ENCODE data around the gene TGFBR3. TPM values are rescaled to one million over a fixed set of nuclear protein-coding genes. Genes with fewer than 3 reads are reported as not detected.
A peak's percentile ranks its signal among the peaks of the same experiment; 100 is the strongest.

TGFBR3 gene
- total RNA-seq, 1 experiment from 2014 or later: 4.2 TPM

- no peaks in the 10 kb centered on the region for H3K36me3 Mint-ChIP-seq
- DNase-seq (ENCODE audit: low spot score) (no peak), ATAC-seq (no peak)
- ChIA-PET CTCF (interaction anchor here (0.6 to 0.7 kb wide), 2 partner anchors 47 to 199 kb away, joined by 3 to 4 read pairs; no protein-coding TSS in a partner anchor), POLR2A (no interaction called here)
- H3K27me3 Mint-ChIP-seq (ENCODE audit: low read depth): no peaks in the 10 kb centered on the region
- H3K4me3 Mint-ChIP-seq: no peak overlapping the region
- no peaks in the 10 kb centered on the region for H3K9me3 Mint-ChIP-seq
- TF ChIP-seq ESRRA (CRISPR knock-in tag; IDR thresholded peaks at IDR 0.05; ENCODE audit: borderline replicate concordance) (no peak), HMGA2 (CRISPR knock-in tag; IDR thresholded peaks at IDR 0.05) (no peak), PREB (CRISPR knock-in tag; IDR thresholded peaks at IDR 0.05; ENCODE audit: borderline replicate concordance) (no peak), ZNF263 (CRISPR knock-in tag; IDR thresholded peaks at IDR 0.05; ENCODE audit: low read depth) (no peak), OVOL2 (CRISPR knock-in tag; IDR thresholded peaks at IDR 0.05; ENCODE audit: borderline replicate concordance) (no peak), ATF6 (CRISPR knock-in tag; IDR thresholded peaks at IDR 0.05) (no peak), GABPB1 (CRISPR knock-in tag; IDR thresholded peaks at IDR 0.05) (no peak), PRRX2 (CRISPR knock-in tag; IDR thresholded peaks at IDR 0.05) (no peak), ETV6 (CRISPR knock-in tag; IDR thresholded peaks at IDR 0.05) (no peak), FOXP4 (CRISPR knock-in tag; IDR thresholded peaks at IDR 0.05) (no peak)
- TF ChIP-seq, protein P1, sequence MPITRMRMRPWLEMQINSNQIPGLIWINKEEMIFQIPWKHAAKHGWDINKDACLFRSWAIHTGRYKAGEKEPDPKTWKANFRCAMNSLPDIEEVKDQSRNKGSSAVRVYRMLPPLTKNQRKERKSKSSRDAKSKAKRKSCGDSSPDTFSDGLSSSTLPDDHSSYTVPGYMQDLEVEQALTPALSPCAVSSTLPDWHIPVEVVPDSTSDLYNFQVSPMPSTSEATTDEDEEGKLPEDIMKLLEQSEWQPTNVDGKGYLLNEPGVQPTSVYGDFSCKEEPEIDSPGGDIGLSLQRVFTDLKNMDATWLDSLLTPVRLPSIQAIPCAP (CRISPR knock-in tag; IDR thresholded peaks at IDR 0.05): no peak
- TF ChIP-seq, protein P2, sequence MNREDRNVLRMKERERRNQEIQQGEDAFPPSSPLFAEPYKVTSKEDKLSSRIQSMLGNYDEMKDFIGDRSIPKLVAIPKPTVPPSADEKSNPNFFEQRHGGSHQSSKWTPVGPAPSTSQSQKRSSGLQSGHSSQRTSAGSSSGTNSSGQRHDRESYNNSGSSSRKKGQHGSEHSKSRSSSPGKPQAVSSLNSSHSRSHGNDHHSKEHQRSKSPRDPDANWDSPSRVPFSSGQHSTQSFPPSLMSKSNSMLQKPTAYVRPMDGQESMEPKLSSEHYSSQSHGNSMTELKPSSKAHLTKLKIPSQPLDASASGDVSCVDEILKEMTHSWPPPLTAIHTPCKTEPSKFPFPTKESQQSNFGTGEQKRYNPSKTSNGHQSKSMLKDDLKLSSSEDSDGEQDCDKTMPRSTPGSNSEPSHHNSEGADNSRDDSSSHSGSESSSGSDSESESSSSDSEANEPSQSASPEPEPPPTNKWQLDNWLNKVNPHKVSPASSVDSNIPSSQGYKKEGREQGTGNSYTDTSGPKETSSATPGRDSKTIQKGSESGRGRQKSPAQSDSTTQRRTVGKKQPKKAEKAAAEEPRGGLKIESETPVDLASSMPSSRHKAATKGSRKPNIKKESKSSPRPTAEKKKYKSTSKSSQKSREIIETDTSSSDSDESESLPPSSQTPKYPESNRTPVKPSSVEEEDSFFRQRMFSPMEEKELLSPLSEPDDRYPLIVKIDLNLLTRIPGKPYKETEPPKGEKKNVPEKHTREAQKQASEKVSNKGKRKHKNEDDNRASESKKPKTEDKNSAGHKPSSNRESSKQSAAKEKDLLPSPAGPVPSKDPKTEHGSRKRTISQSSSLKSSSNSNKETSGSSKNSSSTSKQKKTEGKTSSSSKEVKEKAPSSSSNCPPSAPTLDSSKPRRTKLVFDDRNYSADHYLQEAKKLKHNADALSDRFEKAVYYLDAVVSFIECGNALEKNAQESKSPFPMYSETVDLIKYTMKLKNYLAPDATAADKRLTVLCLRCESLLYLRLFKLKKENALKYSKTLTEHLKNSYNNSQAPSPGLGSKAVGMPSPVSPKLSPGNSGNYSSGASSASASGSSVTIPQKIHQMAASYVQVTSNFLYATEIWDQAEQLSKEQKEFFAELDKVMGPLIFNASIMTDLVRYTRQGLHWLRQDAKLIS (CRISPR knock-in tag; IDR thresholded peaks at IDR 0.05; ENCODE audit: borderline replicate concordance): no peak
- TF ChIP-seq, protein P3, sequence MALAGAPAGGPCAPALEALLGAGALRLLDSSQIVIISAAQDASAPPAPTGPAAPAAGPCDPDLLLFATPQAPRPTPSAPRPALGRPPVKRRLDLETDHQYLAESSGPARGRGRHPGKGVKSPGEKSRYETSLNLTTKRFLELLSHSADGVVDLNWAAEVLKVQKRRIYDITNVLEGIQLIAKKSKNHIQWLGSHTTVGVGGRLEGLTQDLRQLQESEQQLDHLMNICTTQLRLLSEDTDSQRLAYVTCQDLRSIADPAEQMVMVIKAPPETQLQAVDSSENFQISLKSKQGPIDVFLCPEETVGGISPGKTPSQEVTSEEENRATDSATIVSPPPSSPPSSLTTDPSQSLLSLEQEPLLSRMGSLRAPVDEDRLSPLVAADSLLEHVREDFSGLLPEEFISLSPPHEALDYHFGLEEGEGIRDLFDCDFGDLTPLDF (CRISPR knock-in tag; IDR thresholded peaks at IDR 0.05): no peak
- TF ChIP-seq, protein P4, sequence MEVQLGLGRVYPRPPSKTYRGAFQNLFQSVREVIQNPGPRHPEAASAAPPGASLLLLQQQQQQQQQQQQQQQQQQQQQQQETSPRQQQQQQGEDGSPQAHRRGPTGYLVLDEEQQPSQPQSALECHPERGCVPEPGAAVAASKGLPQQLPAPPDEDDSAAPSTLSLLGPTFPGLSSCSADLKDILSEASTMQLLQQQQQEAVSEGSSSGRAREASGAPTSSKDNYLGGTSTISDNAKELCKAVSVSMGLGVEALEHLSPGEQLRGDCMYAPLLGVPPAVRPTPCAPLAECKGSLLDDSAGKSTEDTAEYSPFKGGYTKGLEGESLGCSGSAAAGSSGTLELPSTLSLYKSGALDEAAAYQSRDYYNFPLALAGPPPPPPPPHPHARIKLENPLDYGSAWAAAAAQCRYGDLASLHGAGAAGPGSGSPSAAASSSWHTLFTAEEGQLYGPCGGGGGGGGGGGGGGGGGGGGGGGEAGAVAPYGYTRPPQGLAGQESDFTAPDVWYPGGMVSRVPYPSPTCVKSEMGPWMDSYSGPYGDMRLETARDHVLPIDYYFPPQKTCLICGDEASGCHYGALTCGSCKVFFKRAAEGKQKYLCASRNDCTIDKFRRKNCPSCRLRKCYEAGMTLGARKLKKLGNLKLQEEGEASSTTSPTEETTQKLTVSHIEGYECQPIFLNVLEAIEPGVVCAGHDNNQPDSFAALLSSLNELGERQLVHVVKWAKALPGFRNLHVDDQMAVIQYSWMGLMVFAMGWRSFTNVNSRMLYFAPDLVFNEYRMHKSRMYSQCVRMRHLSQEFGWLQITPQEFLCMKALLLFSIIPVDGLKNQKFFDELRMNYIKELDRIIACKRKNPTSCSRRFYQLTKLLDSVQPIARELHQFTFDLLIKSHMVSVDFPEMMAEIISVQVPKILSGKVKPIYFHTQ (CRISPR knock-in tag; IDR thresholded peaks at IDR 0.05): no peak
- H3K4me1 Mint-ChIP-seq: peaks cover 54% of the 10 kb centered on the region
- peak overlapping the region; percentile 86 for H3K27ac Mint-ChIP-seq
Measured at GRCh38 chr1:91682882-91683597, 202.9 kb downstream of the TGFBR3 start.
